ENCODE data around the gene AK4.

The AK4 gene

DNA sequence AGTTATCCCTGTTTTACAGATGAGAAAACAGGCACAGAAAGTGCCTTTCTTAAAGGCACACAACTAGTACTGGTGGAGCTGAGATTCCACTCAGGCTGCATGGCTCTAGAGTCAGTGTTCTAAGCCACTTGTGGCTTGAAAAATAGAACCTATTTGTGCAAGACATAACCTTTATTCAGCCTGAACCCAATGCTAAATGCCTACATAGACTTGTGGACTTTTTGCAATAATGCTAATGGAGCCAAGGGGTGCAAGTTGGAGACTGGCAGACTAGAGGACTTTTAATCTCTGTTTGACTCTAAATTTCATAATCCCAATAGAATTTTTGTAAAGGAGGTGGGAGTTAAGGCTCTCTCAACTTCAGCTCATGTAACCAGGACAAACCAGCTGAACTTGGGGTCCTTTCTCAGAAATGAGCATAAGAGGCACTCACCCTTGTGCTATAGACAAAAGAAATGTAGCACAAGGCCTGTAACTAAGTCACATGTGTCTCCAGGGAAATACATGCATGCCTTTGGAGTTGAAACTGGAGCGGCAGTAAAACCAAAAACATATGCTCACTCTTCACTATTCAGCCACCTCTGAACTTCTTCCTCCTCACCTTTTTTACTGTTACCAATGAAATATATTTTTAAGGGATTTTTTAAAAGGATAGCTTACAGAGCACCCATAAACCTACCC, 43.0 kb upstream of the AK4 start:
- CTCF ChIA-PET = interaction anchor here (0.7 kb wide), 1 partner anchor 68 kb away, joined by 3 read pairs; no protein-coding TSS in a partner anchor

DNA sequence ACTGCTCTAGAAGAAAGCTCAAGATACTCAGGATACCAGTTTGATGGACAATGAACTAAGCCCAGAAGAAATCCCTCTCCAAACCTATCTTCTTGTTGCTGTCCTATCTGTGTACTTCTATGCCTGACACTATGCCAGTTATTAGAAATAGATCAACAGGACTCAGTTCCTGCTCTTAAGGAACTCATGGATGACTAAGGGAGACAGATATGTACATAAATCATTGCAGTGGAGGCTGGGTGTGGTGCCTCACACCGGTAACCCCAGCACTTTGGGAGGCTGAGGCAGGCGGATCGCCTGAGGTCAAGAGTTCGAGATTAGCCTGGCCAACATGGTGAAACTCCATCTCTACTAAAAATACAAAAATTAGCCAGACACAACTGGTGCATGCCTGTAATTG, 42.4 kb upstream of the AK4 start:
- no peaks in the 10 kb centered on the region for H3K9me3 ChIP-seq (ENCODE audit: control insufficient read depth, insufficient read depth, low read depth, low read length)
- H3K27ac ChIP-seq (ENCODE audit: extremely low read depth, low read depth, low read length) = no peak overlapping the region
- H3K4me3 ChIP-seq (ENCODE audit: low read depth, low read length) = no peak overlapping the region
- H3K4me1 ChIP-seq (ENCODE audit: control insufficient read depth, insufficient read depth, low read length) = no peaks in the 10 kb centered on the region
- ChIA-PET CTCF (interaction anchor here (0.7 kb wide), 1 partner anchor 68 kb away, joined by 3 read pairs; no protein-coding TSS in a partner anchor), POLR2A (no interaction called here)
- no peaks in the 10 kb centered on the region for H3K36me3 ChIP-seq (ENCODE audit: control insufficient read depth in 2 of 2, insufficient read depth in 1 of 2, low read length in 2 of 2)
- TF ChIP-seq, protein P1, sequence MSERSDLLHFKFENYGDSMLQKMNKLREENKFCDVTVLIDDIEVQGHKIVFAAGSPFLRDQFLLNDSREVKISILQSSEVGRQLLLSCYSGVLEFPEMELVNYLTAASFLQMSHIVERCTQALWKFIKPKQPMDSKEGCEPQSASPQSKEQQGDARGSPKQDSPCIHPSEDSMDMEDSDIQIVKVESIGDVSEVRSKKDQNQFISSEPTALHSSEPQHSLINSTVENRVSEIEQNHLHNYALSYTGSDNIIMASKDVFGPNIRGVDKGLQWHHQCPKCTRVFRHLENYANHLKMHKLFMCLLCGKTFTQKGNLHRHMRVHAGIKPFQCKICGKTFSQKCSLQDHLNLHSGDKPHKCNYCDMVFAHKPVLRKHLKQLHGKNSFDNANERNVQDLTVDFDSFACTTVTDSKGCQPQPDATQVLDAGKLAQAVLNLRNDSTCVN (tag by site-specific recombination; optimal IDR thresholded peaks at IDR 0.05) = no peak
- TF ChIP-seq ZNF366 (tag by site-specific recombination; conservative IDR thresholded peaks at IDR 0.05) (no peak), ZNF354C (tag by site-specific recombination; IDR thresholded peaks at IDR 0.05; ENCODE audit: borderline replicate concordance, low read depth) (no peak), ZNF391 (tag by site-specific recombination; IDR thresholded peaks at IDR 0.05; ENCODE audit: borderline replicate concordance, low read depth) (no peak), ZNF544 (tag by site-specific recombination; IDR thresholded peaks at IDR 0.05) (no peak), ZNF311 (tag by site-specific recombination; IDR thresholded peaks at IDR 0.05; ENCODE audit: borderline replicate concordance) (no peak), ZNF549 (tag by site-specific recombination; IDR thresholded peaks at IDR 0.05) (no peak), ZNF785 (tag by site-specific recombination; IDR thresholded peaks at IDR 0.05) (no peak), GLIS1 (tag by site-specific recombination; IDR thresholded peaks at IDR 0.05) (no peak), ZNF19 (tag by site-specific recombination; IDR thresholded peaks at IDR 0.05; ENCODE audit: low read depth) (no peak), TRIM28 (IDR thresholded peaks at IDR 0.05; ENCODE audit: borderline replicate concordance, low read length) (no peak), ZNF274 (IDR thresholded peaks at IDR 0.05; ENCODE audit: low read length) (no peak), ZNF274 (tag by site-specific recombination; IDR thresholded peaks at IDR 0.05; ENCODE audit: borderline replicate concordance) (no peak), ZNF776 (tag by site-specific recombination; IDR thresholded peaks at IDR 0.05; ENCODE audit: borderline replicate concordance) (no peak), HOXD13 (CRISPR knock-in tag; IDR thresholded peaks at IDR 0.05; ENCODE audit: borderline replicate concordance) (no peak)
- TF ChIP-seq, protein P2, sequence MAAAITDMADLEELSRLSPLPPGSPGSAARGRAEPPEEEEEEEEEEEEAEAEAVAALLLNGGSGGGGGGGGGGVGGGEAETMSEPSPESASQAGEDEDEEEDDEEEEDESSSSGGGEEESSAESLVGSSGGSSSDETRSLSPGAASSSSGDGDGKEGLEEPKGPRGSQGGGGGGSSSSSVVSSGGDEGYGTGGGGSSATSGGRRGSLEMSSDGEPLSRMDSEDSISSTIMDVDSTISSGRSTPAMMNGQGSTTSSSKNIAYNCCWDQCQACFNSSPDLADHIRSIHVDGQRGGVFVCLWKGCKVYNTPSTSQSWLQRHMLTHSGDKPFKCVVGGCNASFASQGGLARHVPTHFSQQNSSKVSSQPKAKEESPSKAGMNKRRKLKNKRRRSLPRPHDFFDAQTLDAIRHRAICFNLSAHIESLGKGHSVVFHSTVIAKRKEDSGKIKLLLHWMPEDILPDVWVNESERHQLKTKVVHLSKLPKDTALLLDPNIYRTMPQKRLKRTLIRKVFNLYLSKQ (tag by site-specific recombination; IDR thresholded peaks at IDR 0.05; ENCODE audit: borderline replicate concordance) = no peak

More for the DNA sequence above, 43.0 kb upstream of the AK4 start:
- no peaks in the 10 kb centered on the region for H3K4me1 ChIP-seq (ENCODE audit: control insufficient read depth, insufficient read depth, low read length)
- TF ChIP-seq ZNF155 (tag by site-specific recombination; IDR thresholded peaks at IDR 0.05) (no peak), OSR2 (tag by site-specific recombination; IDR thresholded peaks at IDR 0.05) (no peak), KLF10 (tag by site-specific recombination; IDR thresholded peaks at IDR 0.05) (no peak), ZNF169 (tag by site-specific recombination; IDR thresholded peaks at IDR 0.05) (no peak)
- TF ChIP-seq, protein P3, sequence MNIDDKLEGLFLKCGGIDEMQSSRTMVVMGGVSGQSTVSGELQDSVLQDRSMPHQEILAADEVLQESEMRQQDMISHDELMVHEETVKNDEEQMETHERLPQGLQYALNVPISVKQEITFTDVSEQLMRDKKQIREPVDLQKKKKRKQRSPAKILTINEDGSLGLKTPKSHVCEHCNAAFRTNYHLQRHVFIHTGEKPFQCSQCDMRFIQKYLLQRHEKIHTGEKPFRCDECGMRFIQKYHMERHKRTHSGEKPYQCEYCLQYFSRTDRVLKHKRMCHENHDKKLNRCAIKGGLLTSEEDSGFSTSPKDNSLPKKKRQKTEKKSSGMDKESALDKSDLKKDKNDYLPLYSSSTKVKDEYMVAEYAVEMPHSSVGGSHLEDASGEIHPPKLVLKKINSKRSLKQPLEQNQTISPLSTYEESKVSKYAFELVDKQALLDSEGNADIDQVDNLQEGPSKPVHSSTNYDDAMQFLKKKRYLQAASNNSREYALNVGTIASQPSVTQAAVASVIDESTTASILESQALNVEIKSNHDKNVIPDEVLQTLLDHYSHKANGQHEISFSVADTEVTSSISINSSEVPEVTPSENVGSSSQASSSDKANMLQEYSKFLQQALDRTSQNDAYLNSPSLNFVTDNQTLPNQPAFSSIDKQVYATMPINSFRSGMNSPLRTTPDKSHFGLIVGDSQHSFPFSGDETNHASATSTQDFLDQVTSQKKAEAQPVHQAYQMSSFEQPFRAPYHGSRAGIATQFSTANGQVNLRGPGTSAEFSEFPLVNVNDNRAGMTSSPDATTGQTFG (tag by site-specific recombination; IDR thresholded peaks at IDR 0.05; ENCODE audit: borderline replicate concordance) = no peak
- TF ChIP-seq, protein P4, sequence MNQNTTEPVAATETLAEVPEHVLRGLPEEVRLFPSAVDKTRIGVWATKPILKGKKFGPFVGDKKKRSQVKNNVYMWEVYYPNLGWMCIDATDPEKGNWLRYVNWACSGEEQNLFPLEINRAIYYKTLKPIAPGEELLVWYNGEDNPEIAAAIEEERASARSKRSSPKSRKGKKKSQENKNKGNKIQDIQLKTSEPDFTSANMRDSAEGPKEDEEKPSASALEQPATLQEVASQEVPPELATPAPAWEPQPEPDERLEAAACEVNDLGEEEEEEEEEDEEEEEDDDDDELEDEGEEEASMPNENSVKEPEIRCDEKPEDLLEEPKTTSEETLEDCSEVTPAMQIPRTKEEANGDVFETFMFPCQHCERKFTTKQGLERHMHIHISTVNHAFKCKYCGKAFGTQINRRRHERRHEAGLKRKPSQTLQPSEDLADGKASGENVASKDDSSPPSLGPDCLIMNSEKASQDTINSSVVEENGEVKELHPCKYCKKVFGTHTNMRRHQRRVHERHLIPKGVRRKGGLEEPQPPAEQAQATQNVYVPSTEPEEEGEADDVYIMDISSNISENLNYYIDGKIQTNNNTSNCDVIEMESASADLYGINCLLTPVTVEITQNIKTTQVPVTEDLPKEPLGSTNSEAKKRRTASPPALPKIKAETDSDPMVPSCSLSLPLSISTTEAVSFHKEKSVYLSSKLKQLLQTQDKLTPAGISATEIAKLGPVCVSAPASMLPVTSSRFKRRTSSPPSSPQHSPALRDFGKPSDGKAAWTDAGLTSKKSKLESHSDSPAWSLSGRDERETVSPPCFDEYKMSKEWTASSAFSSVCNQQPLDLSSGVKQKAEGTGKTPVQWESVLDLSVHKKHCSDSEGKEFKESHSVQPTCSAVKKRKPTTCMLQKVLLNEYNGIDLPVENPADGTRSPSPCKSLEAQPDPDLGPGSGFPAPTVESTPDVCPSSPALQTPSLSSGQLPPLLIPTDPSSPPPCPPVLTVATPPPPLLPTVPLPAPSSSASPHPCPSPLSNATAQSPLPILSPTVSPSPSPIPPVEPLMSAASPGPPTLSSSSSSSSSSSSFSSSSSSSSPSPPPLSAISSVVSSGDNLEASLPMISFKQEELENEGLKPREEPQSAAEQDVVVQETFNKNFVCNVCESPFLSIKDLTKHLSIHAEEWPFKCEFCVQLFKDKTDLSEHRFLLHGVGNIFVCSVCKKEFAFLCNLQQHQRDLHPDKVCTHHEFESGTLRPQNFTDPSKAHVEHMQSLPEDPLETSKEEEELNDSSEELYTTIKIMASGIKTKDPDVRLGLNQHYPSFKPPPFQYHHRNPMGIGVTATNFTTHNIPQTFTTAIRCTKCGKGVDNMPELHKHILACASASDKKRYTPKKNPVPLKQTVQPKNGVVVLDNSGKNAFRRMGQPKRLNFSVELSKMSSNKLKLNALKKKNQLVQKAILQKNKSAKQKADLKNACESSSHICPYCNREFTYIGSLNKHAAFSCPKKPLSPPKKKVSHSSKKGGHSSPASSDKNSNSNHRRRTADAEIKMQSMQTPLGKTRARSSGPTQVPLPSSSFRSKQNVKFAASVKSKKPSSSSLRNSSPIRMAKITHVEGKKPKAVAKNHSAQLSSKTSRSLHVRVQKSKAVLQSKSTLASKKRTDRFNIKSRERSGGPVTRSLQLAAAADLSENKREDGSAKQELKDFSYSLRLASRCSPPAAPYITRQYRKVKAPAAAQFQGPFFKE (tag by site-specific recombination; IDR thresholded peaks at IDR 0.05; ENCODE audit: borderline replicate concordance) = no peak
- no peak overlapping the region for H3K27ac ChIP-seq (ENCODE audit: extremely low read depth, low read depth, low read length)
- no peak overlapping the region for H3K4me3 ChIP-seq (ENCODE audit: low read depth, low read length)
- no peaks in the 10 kb centered on the region for H3K9me3 ChIP-seq (ENCODE audit: control insufficient read depth, insufficient read depth, low read depth, low read length)
- POLR2A ChIA-PET = no interaction called here
- H3K36me3 ChIP-seq (ENCODE audit: control insufficient read depth in 2 of 2, insufficient read depth in 1 of 2, low read length in 2 of 2) = no peaks in the 10 kb centered on the region

All from HEK293 (cell line).